Activated B cell treated with CpG ODN at 0.5 μM for 24 hours (primary cell): ENCODE results near the gene FA2H. TPM values are rescaled to one million over a fixed set of nuclear protein-coding genes. Genes with fewer than 3 reads are reported as not detected.

Experiments
- ATAC-seq: fragments of 200-7000 bp; cut with Tn5 transposase; one replicate; pipeline ENCODE4 v1.10.0; 2021; ENCODE audit warnings: low read depth, mild to moderate bottlenecking, moderate library complexity
- CTCF ChIA-PET: fragments of 350-600 bp; sonication (Branson Sonifier 250); formaldehyde crosslinking; loops from one replicate; lab custom pipeline; 2021; ENCODE audit warnings: antibody characterized with exemption; lab: Charles Lee
- POLR2A ChIA-PET: fragments of 350-600 bp; sonication (Branson Sonifier 250); formaldehyde crosslinking; loops from one replicate; lab custom pipeline; 2021; ENCODE audit warnings: antibody characterized with exemption; lab: Charles Lee
- DNase-seq: peaks from one replicate; pipeline ENCODE4 v3.0.0; 2022
- H3K27ac Mint-ChIP-seq: one replicate; pipeline ENCODE4 v1.8.0; 2020; ENCODE audit warnings: mixed read lengths
- H3K27me3 Mint-ChIP-seq: one replicate; pipeline ENCODE4 v1.8.0; 2021; ENCODE audit warnings: mixed read lengths
- H3K36me3 Mint-ChIP-seq: one replicate; pipeline ENCODE4 v1.8.0; 2021; ENCODE audit warnings: low read depth, mixed read lengths
- H3K4me1 Mint-ChIP-seq: one replicate; pipeline ENCODE4 v1.8.0; 2021; ENCODE audit warnings: mixed read lengths
- H3K4me3 Mint-ChIP-seq: one replicate; pipeline ENCODE4 v1.8.0; 2020; ENCODE audit warnings: mild to moderate bottlenecking, mixed read lengths
- H3K9me3 Mint-ChIP-seq: one replicate; pipeline ENCODE4 v1.8.0; 2020; ENCODE audit warnings: mixed read lengths
- CTCF ChIP-seq: fragments of 200-600 bp; IDR thresholded peaks from one replicate; pipeline ENCODE4 v1.8.0; 2022; ENCODE audit warnings: antibody characterized with exemption, mild to moderate bottlenecking
- intact Hi-C: fragments of 100-400 bp; cut with micrococcal nuclease; formaldehyde crosslinking; loops from one replicate; pipeline ENCODE4 v1.15.1; 2024
- total RNA-seq: library from RNA; stranded (reverse); gene quantifications from 2 replicates; pipeline ENCODE4 v1.2.3, GENCODE V29; 2022

Gene FA2H
- total RNA-seq, 1 donor from 2014 or later = 0.78 TPM

DNA sequence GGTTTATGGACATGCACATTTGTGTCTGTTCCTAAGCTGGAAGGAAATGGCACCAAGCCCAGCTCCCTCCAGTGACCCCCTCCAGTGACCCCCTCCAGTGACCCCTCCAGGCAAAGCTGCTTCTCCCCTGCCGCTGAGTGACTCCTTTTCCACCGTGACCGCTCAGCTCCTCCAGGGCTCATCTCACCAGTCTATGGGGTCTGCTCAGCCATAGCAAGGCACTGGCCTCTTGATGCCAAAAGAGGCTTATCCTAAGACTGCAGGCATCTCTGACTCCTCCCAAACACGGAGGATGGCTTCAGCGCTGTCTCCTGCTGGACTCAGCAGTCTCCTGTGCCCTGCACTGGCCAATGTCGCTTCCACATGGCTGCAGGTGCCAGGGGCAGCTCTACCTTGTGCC is 35.3 kb downstream of the FA2H start:
- H3K4me3 Mint-ChIP-seq = no peak overlapping the region
- H3K4me1 Mint-ChIP-seq = no peaks in the 10 kb centered on the region
- H3K9me3 Mint-ChIP-seq = no peaks in the 10 kb centered on the region
- H3K36me3 Mint-ChIP-seq = peaks cover 3% of the 10 kb centered on the region
- H3K27me3 Mint-ChIP-seq = no peaks in the 10 kb centered on the region
- TF ChIP-seq CTCF = no peak
- DNase-seq (no peak), ATAC-seq (no peak)
- H3K27ac Mint-ChIP-seq = no peak overlapping the region
- POLR2A ChIA-PET = no interaction called here
- intact Hi-C loops = no loop called here
- CTCF ChIA-PET = no interaction called here

- ATAC-seq (no peak), DNase-seq (no peak)
- no peaks in the 10 kb centered on the region for H3K27me3 Mint-ChIP-seq
- H3K9me3 Mint-ChIP-seq = no peaks in the 10 kb centered on the region
- TF ChIP-seq CTCF = no peak
- intact Hi-C loops = no loop called here
- H3K4me3 Mint-ChIP-seq = no peak overlapping the region
- H3K36me3 Mint-ChIP-seq = peaks cover 3% of the 10 kb centered on the region
- no peak overlapping the region for H3K27ac Mint-ChIP-seq
- H3K4me1 Mint-ChIP-seq = no peaks in the 10 kb centered on the region
- CTCF ChIA-PET = no interaction called here
- POLR2A ChIA-PET = no interaction called here
Observed at GRCh38 chr16:74738816-74739215, 35.8 kb downstream of the FA2H start.

DNA sequence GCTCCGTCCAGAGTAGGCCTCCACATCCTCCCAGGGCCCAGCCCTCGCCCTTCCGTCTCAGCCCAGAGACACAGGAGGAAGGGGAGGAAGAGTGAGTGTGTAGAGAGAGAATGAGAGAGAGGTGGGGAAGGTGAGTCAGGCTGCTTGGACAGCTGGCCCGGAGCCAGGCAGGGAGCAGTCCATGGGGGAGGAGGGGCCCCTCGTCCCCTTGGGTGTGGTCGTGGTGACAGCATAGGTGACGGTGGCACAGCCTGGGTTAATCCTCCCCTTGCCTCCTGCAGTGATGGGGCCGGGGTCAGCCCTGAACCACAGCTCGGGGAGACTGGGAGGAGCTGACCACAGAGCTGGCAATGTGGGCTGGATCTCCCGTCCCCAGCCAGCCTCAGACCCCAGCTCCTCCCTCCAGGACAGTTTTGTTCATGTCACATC is 36.5 kb downstream of the FA2H start:
- Mint-ChIP-seq H3K36me3 (peaks cover 3% of the 10 kb centered on the region), H3K27me3 (no peaks in the 10 kb centered on the region), H3K27ac (no peak overlapping the region), H3K4me3 (no peak overlapping the region), H3K4me1 (no peaks in the 10 kb centered on the region), H3K9me3 (no peaks in the 10 kb centered on the region)
- ATAC-seq (no peak), DNase-seq (no peak)
- POLR2A ChIA-PET = no interaction called here
- CTCF ChIA-PET = no interaction called here
- TF ChIP-seq CTCF = no peak
- intact Hi-C loops = no loop called here

- intact Hi-C loops = no loop called here
Observed at GRCh38 chr16:74737521-74737920, 37.1 kb downstream of the FA2H start.

DNA sequence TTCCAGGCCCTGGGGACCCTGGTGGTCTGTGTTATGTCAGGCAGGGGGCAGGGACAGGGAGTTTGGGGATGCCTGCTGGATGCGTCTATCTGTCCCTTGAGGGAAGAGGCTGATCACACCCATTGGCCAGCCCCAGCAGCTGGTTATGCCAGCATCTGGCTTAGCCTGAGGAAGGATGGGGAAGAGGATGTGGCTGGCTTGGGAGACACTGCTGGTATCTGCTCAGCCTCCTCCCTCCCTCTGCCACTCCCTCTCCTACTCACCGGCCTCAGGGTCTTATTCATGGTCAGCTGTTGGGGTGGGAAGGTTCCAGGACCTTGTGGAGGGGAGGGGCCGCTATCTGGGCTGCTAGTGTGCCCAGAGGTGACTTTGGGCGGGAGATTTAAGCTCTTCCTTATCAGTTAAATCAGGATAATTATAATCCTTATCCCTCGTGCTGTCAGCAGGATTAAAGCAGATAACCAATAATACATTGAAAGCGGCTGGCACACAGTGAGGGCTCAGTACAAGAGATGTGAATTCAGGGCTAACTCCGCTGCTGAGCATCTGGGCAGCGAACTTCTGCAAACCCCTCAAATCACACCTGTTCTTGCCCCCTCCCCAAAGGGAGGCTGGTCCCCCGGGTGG is 38.0 kb downstream of the FA2H start:
- peaks cover 3% of the 10 kb centered on the region for H3K36me3 Mint-ChIP-seq
- no peak for TF ChIP-seq CTCF
- H3K4me3 Mint-ChIP-seq = no peak overlapping the region
- ChIA-PET POLR2A (no interaction called here), CTCF (no interaction called here)
- intact Hi-C loops = no loop called here
- ATAC-seq (no peak), DNase-seq (no peak)
- H3K9me3 Mint-ChIP-seq = no peaks in the 10 kb centered on the region
- H3K4me1 Mint-ChIP-seq = no peaks in the 10 kb centered on the region
- H3K27me3 Mint-ChIP-seq = no peaks in the 10 kb centered on the region
- no peak overlapping the region for H3K27ac Mint-ChIP-seq

More at GRCh38 chr16:74737521-74737920, 37.1 kb downstream of the FA2H start:
- no peaks in the 10 kb centered on the region for H3K27me3 Mint-ChIP-seq
- POLR2A ChIA-PET = no interaction called here
- no peaks in the 10 kb centered on the region for H3K9me3 Mint-ChIP-seq
- no peak for ATAC-seq
- no peak for TF ChIP-seq CTCF
- DNase-seq = no peak
- no peak overlapping the region for H3K27ac Mint-ChIP-seq
- CTCF ChIA-PET = no interaction called here
- no peaks in the 10 kb centered on the region for H3K4me1 Mint-ChIP-seq
- H3K4me3 Mint-ChIP-seq = no peak overlapping the region
- H3K36me3 Mint-ChIP-seq = peaks cover 3% of the 10 kb centered on the region
